Breast epithelium (tissue), 4 donors: ENCODE measurements around the gene SLAMF9. TPM values are rescaled to one million over a fixed set of nuclear protein-coding genes. Genes with fewer than 3 reads are reported as not detected.
A peak's percentile ranks its signal among the peaks of the same experiment; 100 is the strongest.

Source experiments
- DNase-seq, 2 donors: peaks; one replicate each; pipeline ENCODE4 v3.0.0-alpha.2; 2019; ENCODE audit warnings: low spot score in 2 of 2
- H3K27ac ChIP-seq, 2 donors: fragments of 200-600 bp; sonication (generic) in 1 of 2; one replicate each; pipeline ENCODE4 v1.5.1; 2016 to 2019; ENCODE audit warnings: mild to moderate bottlenecking in 1 of 2
- H3K27me3 ChIP-seq, 2 donors: fragments of 200-600 bp; sonication (generic) in 1 of 2; one replicate each; pipeline versions ENCODE4 v1.5.1 to v1.6.0; 2017 to 2019; ENCODE audit warnings: control low read depth in 1 of 2, mild to moderate bottlenecking in 1 of 2
- H3K36me3 ChIP-seq: fragments of 200-600 bp; one replicate; pipeline ENCODE4 v1.5.1; 2019
- H3K4me1 ChIP-seq, 2 donors: fragments of 200-600 bp; sonication (generic); one replicate each; pipeline ENCODE4 v1.5.1; 2016 to 2019; ENCODE audit warnings: control low read depth in 1 of 2
- H3K4me3 ChIP-seq, 3 donors: fragments of 200-600 bp; sonication (generic); 1 replicate in 2 of 3; 2 replicates in 1 of 3; pipeline ENCODE4 v1.5.1; 2016 to 2019; ENCODE audit warnings: mild to moderate bottlenecking in 3 of 3, moderate library complexity in 2 of 3
- H3K9me3 ChIP-seq, 2 donors: fragments of 200-600 bp; sonication (generic) in 1 of 2; one replicate each; pipeline ENCODE4 v1.5.1; 2016 to 2019; ENCODE audit warnings: control low read depth in 1 of 2
- POLR2A ChIP-seq: fragments of 450-650 bp; IDR thresholded peaks from one replicate; pipeline ENCODE4 v1.6.1; 2016; ENCODE audit warnings: antibody characterized with exemption, mild to moderate bottlenecking, moderate library complexity
- POLR2AphosphoS5 ChIP-seq, 3 donors: sonication (generic); formaldehyde crosslinking; IDR thresholded peaks; one replicate each; pipeline ENCODE4 v1.6.1; 2017; ENCODE audit warnings: antibody characterized with exemption in 3 of 3
- intact Hi-C: fragments of 100-400 bp; cut with DNase I; formaldehyde crosslinking; loops from one replicate; pipeline ENCODE4 v1.15.1; 2023; ENCODE audit warnings: low total_unique reads
- total RNA-seq, 3 donors: library from RNA; depleted of rRNA; stranded (reverse); fragments of >200 nt; gene quantifications; one replicate each; pipeline ENCODE4 v1.1.0, GENCODE V29; 2016
- TF ChIP-seq, protein P1 (sequence below), 3 donors: fragments of 450-650 bp; IDR thresholded peaks; one replicate each; pipeline ENCODE4 v1.5.1; 2016 to 2017; ENCODE audit warnings: antibody characterized with exemption in 3 of 3, mild to moderate bottlenecking in 3 of 3, moderate library complexity in 3 of 3

The SLAMF9 gene
- total RNA-seq, 3 donors from 2014 or later, result not detected

DNA sequence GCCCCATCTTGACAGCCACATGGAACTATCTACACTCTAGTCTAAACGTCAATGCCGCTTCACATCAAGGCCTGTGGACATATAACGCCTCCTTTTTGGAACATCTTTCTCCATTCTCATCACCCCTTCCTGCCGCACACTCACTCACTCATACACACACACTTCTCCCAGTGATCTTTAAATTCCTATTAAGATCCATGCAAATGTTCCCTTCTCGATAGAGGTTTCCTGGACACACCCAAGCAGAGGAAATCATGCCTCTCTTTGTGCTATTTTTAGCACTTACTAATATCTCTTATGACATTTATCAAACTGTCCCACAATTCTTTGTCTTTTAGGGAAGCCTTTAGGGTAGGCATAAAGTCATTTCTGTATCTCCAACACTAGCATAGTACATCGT lies 28.2 kb upstream of the SLAMF9 start:
- H3K27ac ChIP-seq, result no peak overlapping the region
- no peaks in the 10 kb centered on the region for H3K27me3 ChIP-seq
- no peak for DNase-seq
- intact Hi-C loops, result no loop called here
- H3K36me3 ChIP-seq, result no peaks in the 10 kb centered on the region
- no peaks in the 10 kb centered on the region for H3K4me1 ChIP-seq
- no peak overlapping the region for H3K4me3 ChIP-seq
- no peaks in the 10 kb centered on the region for H3K9me3 ChIP-seq
- TF ChIP-seq POLR2AphosphoS5 (IDR thresholded peaks at IDR 0.05) (no peak), POLR2A (no peak)
- TF ChIP-seq, protein P1, sequence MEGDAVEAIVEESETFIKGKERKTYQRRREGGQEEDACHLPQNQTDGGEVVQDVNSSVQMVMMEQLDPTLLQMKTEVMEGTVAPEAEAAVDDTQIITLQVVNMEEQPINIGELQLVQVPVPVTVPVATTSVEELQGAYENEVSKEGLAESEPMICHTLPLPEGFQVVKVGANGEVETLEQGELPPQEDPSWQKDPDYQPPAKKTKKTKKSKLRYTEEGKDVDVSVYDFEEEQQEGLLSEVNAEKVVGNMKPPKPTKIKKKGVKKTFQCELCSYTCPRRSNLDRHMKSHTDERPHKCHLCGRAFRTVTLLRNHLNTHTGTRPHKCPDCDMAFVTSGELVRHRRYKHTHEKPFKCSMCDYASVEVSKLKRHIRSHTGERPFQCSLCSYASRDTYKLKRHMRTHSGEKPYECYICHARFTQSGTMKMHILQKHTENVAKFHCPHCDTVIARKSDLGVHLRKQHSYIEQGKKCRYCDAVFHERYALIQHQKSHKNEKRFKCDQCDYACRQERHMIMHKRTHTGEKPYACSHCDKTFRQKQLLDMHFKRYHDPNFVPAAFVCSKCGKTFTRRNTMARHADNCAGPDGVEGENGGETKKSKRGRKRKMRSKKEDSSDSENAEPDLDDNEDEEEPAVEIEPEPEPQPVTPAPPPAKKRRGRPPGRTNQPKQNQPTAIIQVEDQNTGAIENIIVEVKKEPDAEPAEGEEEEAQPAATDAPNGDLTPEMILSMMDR (IDR thresholded peaks at IDR 0.05), result no peak

DNA sequence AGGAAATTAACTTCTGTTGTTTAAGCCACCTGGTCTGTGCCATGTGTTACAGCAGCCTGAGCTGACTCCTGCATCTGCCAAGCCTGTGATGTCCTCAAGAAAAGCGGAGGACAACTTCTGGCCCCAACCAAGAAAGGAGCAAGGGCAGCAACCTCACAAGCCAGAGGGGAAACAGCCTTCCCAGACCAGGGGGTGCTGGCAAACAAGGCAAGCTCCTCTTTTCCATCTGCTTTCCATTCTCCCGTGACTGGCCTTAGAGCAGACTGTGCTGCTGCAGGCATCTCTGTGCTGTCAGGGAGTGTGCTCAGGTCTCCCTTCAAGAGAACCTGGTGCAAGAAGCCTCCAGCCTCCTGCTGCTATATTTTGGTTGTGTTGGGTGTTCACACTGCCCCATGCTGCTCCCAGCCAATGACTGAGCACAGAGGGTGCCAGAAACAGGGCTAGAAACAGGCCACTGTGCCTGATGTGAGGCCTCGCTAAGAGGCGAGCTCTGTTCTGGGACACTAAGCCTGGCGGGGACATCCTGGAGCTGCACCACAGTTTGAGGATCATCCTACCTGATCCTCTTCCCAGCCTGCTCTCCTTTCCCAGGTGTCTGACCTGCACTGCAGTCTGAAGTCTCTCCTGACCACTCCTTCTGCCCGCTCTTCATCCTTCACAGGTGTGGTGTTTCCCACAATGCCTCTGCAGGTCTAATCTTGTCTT lies 27.5 kb upstream of the SLAMF9 start:
- Histone ChIP-seq H3K4me1 (no peaks in the 10 kb centered on the region), H3K27ac (no peak overlapping the region), H3K27me3 (no peaks in the 10 kb centered on the region), H3K9me3 (no peaks in the 10 kb centered on the region), H3K4me3 (no peak overlapping the region), H3K36me3 (no peaks in the 10 kb centered on the region)
- TF ChIP-seq, protein P1 (IDR thresholded peaks at IDR 0.05), result no peak
- TF ChIP-seq POLR2AphosphoS5 (IDR thresholded peaks at IDR 0.05), result no peak
- TF ChIP-seq POLR2A, result no peak
- intact Hi-C loops, result no loop called here
- peak in 1 of 2 donors; percentile 5 for DNase-seq

DNA sequence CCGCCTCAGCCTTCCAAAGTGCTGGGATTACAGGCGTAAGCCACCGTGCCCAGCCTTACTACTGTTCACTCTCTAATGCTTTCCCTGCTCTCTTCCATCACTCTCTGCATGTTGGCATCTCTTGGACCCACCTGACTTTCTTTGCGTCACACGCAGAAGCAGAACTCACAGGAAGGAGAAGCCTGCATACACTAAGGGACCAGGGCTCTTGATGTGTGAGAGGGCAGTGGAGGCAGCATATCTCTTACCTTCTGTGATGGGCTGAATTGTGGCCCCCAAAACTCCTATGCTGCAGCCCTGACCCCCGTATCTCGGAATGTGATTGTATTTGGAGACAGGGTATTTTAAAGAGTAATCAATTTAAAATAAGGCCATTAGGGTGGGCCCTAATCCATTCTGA lies 26.7 kb upstream of the SLAMF9 start:
- no peak overlapping the region for H3K4me3 ChIP-seq
- H3K4me1 ChIP-seq, result no peaks in the 10 kb centered on the region
- intact Hi-C loops, result no loop called here
- H3K27ac ChIP-seq, result no peak overlapping the region
- H3K9me3 ChIP-seq, result no peaks in the 10 kb centered on the region
- no peaks in the 10 kb centered on the region for H3K27me3 ChIP-seq
- H3K36me3 ChIP-seq, result no peaks in the 10 kb centered on the region
- TF ChIP-seq, protein P1 (IDR thresholded peaks at IDR 0.05), result no peak
- no peak for TF ChIP-seq POLR2AphosphoS5 (IDR thresholded peaks at IDR 0.05)
- TF ChIP-seq POLR2A, result no peak
- no peak for DNase-seq

DNA sequence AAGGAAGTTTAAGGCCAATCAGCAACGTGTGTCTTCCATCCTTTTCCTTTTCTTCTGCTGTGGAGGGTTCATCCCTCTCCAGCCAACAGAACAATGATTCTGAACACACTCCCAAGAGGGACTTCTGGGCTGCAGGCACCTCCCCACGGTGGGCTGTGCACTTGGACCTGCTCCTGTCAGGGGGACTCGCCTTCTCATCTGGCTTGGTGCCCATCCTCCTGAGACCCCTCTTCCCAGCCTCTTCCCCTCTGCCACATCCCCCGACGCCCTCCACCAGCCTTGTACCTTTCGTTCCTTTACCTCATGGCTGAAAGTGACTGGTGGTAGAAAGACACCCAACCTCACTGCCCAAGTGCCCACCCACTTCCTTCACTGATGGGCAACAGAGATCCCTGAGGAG lies 26.0 kb upstream of the SLAMF9 start:
- intact Hi-C loops, result no loop called here
- Histone ChIP-seq H3K36me3 (no peaks in the 10 kb centered on the region), H3K27ac (no peak overlapping the region), H3K4me3 (no peak overlapping the region), H3K4me1 (no peaks in the 10 kb centered on the region), H3K9me3 (no peaks in the 10 kb centered on the region), H3K27me3 (no peaks in the 10 kb centered on the region)
- DNase-seq, result peak in 1 of 2 donors; percentile 11
- TF ChIP-seq, protein P1 (IDR thresholded peaks at IDR 0.05), result no peak
- TF ChIP-seq POLR2A (no peak), POLR2AphosphoS5 (IDR thresholded peaks at IDR 0.05) (no peak)

DNA sequence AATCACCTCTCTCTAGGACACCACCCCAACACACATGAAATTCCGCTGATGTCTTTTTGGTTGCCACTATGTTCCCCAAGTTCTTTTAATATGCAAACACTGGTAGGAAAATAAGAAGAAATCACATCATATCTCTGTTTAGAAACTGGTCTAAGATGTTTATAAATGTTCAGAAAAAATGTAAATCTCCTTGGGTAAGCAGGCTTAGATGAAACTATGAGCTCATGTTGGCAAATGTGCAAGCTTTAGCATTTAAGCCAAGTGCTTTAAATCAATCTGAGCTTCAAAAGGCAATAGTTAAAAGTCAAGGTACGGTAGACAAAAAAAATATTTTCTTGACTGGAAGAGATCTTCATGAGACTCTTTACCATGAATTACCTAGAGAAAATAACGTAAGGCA lies 25.2 kb upstream of the SLAMF9 start:
- Histone ChIP-seq H3K4me1 (no peaks in the 10 kb centered on the region), H3K4me3 (no peak overlapping the region), H3K36me3 (no peaks in the 10 kb centered on the region), H3K27me3 (no peaks in the 10 kb centered on the region), H3K27ac (no peak overlapping the region), H3K9me3 (no peaks in the 10 kb centered on the region)
- TF ChIP-seq POLR2AphosphoS5 (IDR thresholded peaks at IDR 0.05) (no peak), POLR2A (no peak)
- TF ChIP-seq, protein P1 (IDR thresholded peaks at IDR 0.05), result no peak
- no peak for DNase-seq
- intact Hi-C loops, result no loop called here
